HL-60 (cell line): ENCODE data around the gene GAK.

Source experiments
- GABPA ChIP-seq: IDR thresholded peaks from 2 replicates; pipeline ENCODE4 v1.6.1; 2012; ENCODE audit warnings: low read depth
- POLR2AphosphoS5 ChIP-seq: IDR thresholded peaks from 2 replicates; pipeline ENCODE4 v1.6.1; 2012; ENCODE audit warnings: low read depth
- TF ChIP-seq, protein P1 (sequence below): IDR thresholded peaks from one replicate; pipeline ENCODE4 v1.5.1; 2011; ENCODE audit warnings: low read length, control low read depth, inconsistent platforms; ENCODE audit not compliant: insufficient read depth
- TF ChIP-seq, protein P2 (sequence below): IDR thresholded peaks from 2 replicates; pipeline ENCODE4 v1.6.1; 2012; ENCODE audit warnings: low read depth; ENCODE audit not compliant: insufficient replicate concordance

DNA sequence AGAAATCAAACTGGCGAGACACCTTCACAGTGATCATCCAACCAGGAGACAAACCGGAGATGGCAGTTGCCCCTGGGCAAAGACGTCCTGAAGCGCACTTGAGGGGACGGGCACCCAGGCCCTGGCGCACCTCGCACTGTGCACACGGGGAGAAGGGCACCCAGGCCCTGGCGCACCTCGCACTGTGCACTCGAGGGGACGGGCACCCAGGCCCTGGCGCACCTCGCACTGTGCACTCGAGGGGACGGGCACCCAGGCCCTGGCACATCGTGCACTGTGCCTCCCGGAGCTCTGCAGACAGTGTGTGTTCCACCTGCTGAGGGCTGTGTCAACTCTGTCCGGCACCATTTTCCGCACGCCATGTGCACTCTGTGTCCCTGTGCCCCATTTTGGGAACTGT lies 71.6 kb downstream of the GAK start:
- TF ChIP-seq, protein P1, sequence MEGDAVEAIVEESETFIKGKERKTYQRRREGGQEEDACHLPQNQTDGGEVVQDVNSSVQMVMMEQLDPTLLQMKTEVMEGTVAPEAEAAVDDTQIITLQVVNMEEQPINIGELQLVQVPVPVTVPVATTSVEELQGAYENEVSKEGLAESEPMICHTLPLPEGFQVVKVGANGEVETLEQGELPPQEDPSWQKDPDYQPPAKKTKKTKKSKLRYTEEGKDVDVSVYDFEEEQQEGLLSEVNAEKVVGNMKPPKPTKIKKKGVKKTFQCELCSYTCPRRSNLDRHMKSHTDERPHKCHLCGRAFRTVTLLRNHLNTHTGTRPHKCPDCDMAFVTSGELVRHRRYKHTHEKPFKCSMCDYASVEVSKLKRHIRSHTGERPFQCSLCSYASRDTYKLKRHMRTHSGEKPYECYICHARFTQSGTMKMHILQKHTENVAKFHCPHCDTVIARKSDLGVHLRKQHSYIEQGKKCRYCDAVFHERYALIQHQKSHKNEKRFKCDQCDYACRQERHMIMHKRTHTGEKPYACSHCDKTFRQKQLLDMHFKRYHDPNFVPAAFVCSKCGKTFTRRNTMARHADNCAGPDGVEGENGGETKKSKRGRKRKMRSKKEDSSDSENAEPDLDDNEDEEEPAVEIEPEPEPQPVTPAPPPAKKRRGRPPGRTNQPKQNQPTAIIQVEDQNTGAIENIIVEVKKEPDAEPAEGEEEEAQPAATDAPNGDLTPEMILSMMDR = no peak
- TF ChIP-seq, protein P2, sequence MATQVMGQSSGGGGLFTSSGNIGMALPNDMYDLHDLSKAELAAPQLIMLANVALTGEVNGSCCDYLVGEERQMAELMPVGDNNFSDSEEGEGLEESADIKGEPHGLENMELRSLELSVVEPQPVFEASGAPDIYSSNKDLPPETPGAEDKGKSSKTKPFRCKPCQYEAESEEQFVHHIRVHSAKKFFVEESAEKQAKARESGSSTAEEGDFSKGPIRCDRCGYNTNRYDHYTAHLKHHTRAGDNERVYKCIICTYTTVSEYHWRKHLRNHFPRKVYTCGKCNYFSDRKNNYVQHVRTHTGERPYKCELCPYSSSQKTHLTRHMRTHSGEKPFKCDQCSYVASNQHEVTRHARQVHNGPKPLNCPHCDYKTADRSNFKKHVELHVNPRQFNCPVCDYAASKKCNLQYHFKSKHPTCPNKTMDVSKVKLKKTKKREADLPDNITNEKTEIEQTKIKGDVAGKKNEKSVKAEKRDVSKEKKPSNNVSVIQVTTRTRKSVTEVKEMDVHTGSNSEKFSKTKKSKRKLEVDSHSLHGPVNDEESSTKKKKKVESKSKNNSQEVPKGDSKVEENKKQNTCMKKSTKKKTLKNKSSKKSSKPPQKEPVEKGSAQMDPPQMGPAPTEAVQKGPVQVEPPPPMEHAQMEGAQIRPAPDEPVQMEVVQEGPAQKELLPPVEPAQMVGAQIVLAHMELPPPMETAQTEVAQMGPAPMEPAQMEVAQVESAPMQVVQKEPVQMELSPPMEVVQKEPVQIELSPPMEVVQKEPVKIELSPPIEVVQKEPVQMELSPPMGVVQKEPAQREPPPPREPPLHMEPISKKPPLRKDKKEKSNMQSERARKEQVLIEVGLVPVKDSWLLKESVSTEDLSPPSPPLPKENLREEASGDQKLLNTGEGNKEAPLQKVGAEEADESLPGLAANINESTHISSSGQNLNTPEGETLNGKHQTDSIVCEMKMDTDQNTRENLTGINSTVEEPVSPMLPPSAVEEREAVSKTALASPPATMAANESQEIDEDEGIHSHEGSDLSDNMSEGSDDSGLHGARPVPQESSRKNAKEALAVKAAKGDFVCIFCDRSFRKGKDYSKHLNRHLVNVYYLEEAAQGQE = no peak
- TF ChIP-seq POLR2AphosphoS5 (no peak), GABPA (no peak)
